ENCODE results near the gene NRN1.
"Not testable (repeated sequence)": the region's sequence is repeated elsewhere in the genome, so short reads cannot be mapped to it uniquely, and the experiment has no call there.

Gene NRN1

GRCh38 chr6:5976811-5977210, 29.9 kb downstream of the NRN1 start:
- Histone ChIP-seq H4K12ac (ENCODE audit: low read depth, low read length) (no peak overlapping the region), H3K27ac (ENCODE audit: low read depth, low read length) (no peak overlapping the region), H4K91ac (ENCODE audit: low read depth, low read length) (no peak overlapping the region), H2AFZ (ENCODE audit: insufficient read depth, low read length, poor library complexity) (no peak overlapping the region), H2BK12ac (ENCODE audit: low read length) (no peak overlapping the region), H3K9me3 (ENCODE audit: insufficient read depth, low read depth, low read length) (peaks cover 5% of the 10 kb centered on the region), H3K4me2 (ENCODE audit: low read length) (no peak overlapping the region), H3K79me2 (ENCODE audit: control insufficient read depth, insufficient read depth, low read length, poor library complexity) (no peaks in the 10 kb centered on the region), H3K14ac (ENCODE audit: low read length) (no peak overlapping the region), H3K23ac (ENCODE audit: low read length) (no peak overlapping the region), H3K9ac (ENCODE audit: low read length) (no peak overlapping the region), H2BK5ac (ENCODE audit: low read depth, low read length, poor library complexity) (no peak overlapping the region), H3K27me3 (ENCODE audit: insufficient read depth, low read length) (no peaks in the 10 kb centered on the region), H3K4me3 (ENCODE audit: low read depth, low read length) (no peak overlapping the region), H2BK120ac (ENCODE audit: insufficient read depth, low read length, poor library complexity) (no peak overlapping the region), H3K79me1 (ENCODE audit: low read length) (no peaks in the 10 kb centered on the region), H3K4ac (ENCODE audit: low read depth, low read length) (no peak overlapping the region), H3K4me1 (ENCODE audit: control insufficient read depth in 1 of 2, insufficient read depth in 2 of 2, low read length in 2 of 2) (no peaks in the 10 kb centered on the region), H2AK5ac (ENCODE audit: low read length) (no peak overlapping the region), H3K18ac (ENCODE audit: low read length) (no peak overlapping the region), H4K8ac (ENCODE audit: low read depth, low read length) (no peak overlapping the region), H3K36me3 (ENCODE audit: control insufficient read depth in 1 of 2, insufficient read depth in 2 of 2, low read length in 2 of 2) (no peaks in the 10 kb centered on the region)
- no CpG with 5 or more reads among the region's 3 CpGs for WGBS (ENCODE audit: extremely low coverage, insufficient coverage, insufficient read length)
- DNase-seq: no peak

GRCh38 chr6:5968817-5969734, 37.6 kb downstream of the NRN1 start:
- Histone ChIP-seq H3K36me3 (ENCODE audit: control insufficient read depth in 1 of 2, insufficient read depth in 2 of 2, low read length in 2 of 2) (no peaks in the 10 kb centered on the region), H3K79me2 (ENCODE audit: control insufficient read depth, insufficient read depth, low read length, poor library complexity) (no peaks in the 10 kb centered on the region), H3K23ac (ENCODE audit: low read length) (no peak overlapping the region), H2BK120ac (ENCODE audit: insufficient read depth, low read length, poor library complexity) (no peak overlapping the region), H3K27ac (ENCODE audit: low read depth, low read length) (no peak overlapping the region), H2AK5ac (ENCODE audit: low read length) (no peak overlapping the region), H4K8ac (ENCODE audit: low read depth, low read length) (no peak overlapping the region), H3K4me1 (ENCODE audit: control insufficient read depth in 1 of 2, insufficient read depth in 2 of 2, low read length in 2 of 2) (no peaks in the 10 kb centered on the region), H3K4me2 (ENCODE audit: low read length) (no peak overlapping the region), H4K91ac (ENCODE audit: low read depth, low read length) (no peak overlapping the region), H3K14ac (ENCODE audit: low read length) (no peak overlapping the region), H4K12ac (ENCODE audit: low read depth, low read length) (no peak overlapping the region), H2BK5ac (ENCODE audit: low read depth, low read length, poor library complexity) (no peak overlapping the region), H2AFZ (ENCODE audit: insufficient read depth, low read length, poor library complexity) (no peak overlapping the region), H3K18ac (ENCODE audit: low read length) (no peak overlapping the region), H3K27me3 (ENCODE audit: insufficient read depth, low read length) (no peaks in the 10 kb centered on the region), H2BK12ac (ENCODE audit: low read length) (no peak overlapping the region), H3K79me1 (ENCODE audit: low read length) (no peaks in the 10 kb centered on the region), H3K4ac (ENCODE audit: low read depth, low read length) (no peak overlapping the region), H3K9me3 (ENCODE audit: insufficient read depth, low read depth, low read length) (peaks cover 5% of the 10 kb centered on the region), H3K4me3 (ENCODE audit: low read depth, low read length) (no peak overlapping the region), H3K9ac (ENCODE audit: low read length) (no peak overlapping the region)
- no CpG with 5 or more reads among the region's 11 CpGs for WGBS (ENCODE audit: extremely low coverage, insufficient coverage, insufficient read length)
- no peak for DNase-seq

GRCh38 chr6:5968036-5968435, 38.7 kb downstream of the NRN1 start:
- WGBS (ENCODE audit: extremely low coverage, insufficient coverage, insufficient read length): no CpG with 5 or more reads among the region's 3 CpGs

GRCh38 chr6:5967594-5967993, 39.1 kb downstream of the NRN1 start:
- Histone ChIP-seq H3K9ac (ENCODE audit: low read length) (no peak overlapping the region), H3K27me3 (ENCODE audit: insufficient read depth, low read length) (no peaks in the 10 kb centered on the region), H2BK5ac (ENCODE audit: low read depth, low read length, poor library complexity) (no peak overlapping the region), H3K23ac (ENCODE audit: low read length) (no peak overlapping the region), H4K12ac (ENCODE audit: low read depth, low read length) (no peak overlapping the region), H3K4me1 (ENCODE audit: control insufficient read depth in 1 of 2, insufficient read depth in 2 of 2, low read length in 2 of 2) (no peaks in the 10 kb centered on the region), H2AFZ (ENCODE audit: insufficient read depth, low read length, poor library complexity) (no peak overlapping the region), H3K4ac (ENCODE audit: low read depth, low read length) (no peak overlapping the region), H3K14ac (ENCODE audit: low read length) (no peak overlapping the region), H2BK12ac (ENCODE audit: low read length) (no peak overlapping the region), H3K4me3 (ENCODE audit: low read depth, low read length) (no peak overlapping the region), H2AK5ac (ENCODE audit: low read length) (no peak overlapping the region), H3K27ac (ENCODE audit: low read depth, low read length) (no peak overlapping the region), H3K79me1 (ENCODE audit: low read length) (no peaks in the 10 kb centered on the region), H3K9me3 (ENCODE audit: insufficient read depth, low read depth, low read length) (no peaks in the 10 kb centered on the region), H2BK120ac (ENCODE audit: insufficient read depth, low read length, poor library complexity) (no peak overlapping the region), H3K4me2 (ENCODE audit: low read length) (no peak overlapping the region), H4K91ac (ENCODE audit: low read depth, low read length) (no peak overlapping the region), H3K36me3 (ENCODE audit: control insufficient read depth in 1 of 2, insufficient read depth in 2 of 2, low read length in 2 of 2) (no peaks in the 10 kb centered on the region), H4K8ac (ENCODE audit: low read depth, low read length) (no peak overlapping the region), H3K18ac (ENCODE audit: low read length) (no peak overlapping the region), H3K79me2 (ENCODE audit: control insufficient read depth, insufficient read depth, low read length, poor library complexity) (no peaks in the 10 kb centered on the region)
- DNase-seq: no peak
- no CpG with 5 or more reads among the region's 1 CpG for WGBS (ENCODE audit: extremely low coverage, insufficient coverage, insufficient read length)

More at GRCh38 chr6:5968036-5968435, 38.7 kb downstream of the NRN1 start:
- H3K18ac ChIP-seq (ENCODE audit: low read length); H3K4me2 ChIP-seq (ENCODE audit: low read length); H4K91ac ChIP-seq (ENCODE audit: low read depth, low read length); H3K79me2 ChIP-seq (ENCODE audit: control insufficient read depth, insufficient read depth, low read length, poor library complexity); H3K9me3 ChIP-seq (ENCODE audit: insufficient read depth, low read depth, low read length); DNase-seq; H3K9ac ChIP-seq (ENCODE audit: low read length); H4K12ac ChIP-seq (ENCODE audit: low read depth, low read length); H2BK120ac ChIP-seq (ENCODE audit: insufficient read depth, low read length, poor library complexity); H4K8ac ChIP-seq (ENCODE audit: low read depth, low read length); H2AFZ ChIP-seq (ENCODE audit: insufficient read depth, low read length, poor library complexity); H3K4me1 ChIP-seq (ENCODE audit: control insufficient read depth in 1 of 2, insufficient read depth in 2 of 2, low read length in 2 of 2); H3K4me3 ChIP-seq (ENCODE audit: low read depth, low read length); H3K14ac ChIP-seq (ENCODE audit: low read length); H2BK12ac ChIP-seq (ENCODE audit: low read length); H3K79me1 ChIP-seq (ENCODE audit: low read length); H3K27ac ChIP-seq (ENCODE audit: low read depth, low read length); H3K36me3 ChIP-seq (ENCODE audit: control insufficient read depth in 1 of 2, insufficient read depth in 2 of 2, low read length in 2 of 2); H3K4ac ChIP-seq (ENCODE audit: low read depth, low read length); H3K27me3 ChIP-seq (ENCODE audit: insufficient read depth, low read length); H3K23ac ChIP-seq (ENCODE audit: low read length); H2AK5ac ChIP-seq (ENCODE audit: low read length); H2BK5ac ChIP-seq (ENCODE audit: low read depth, low read length, poor library complexity): not testable (repeated sequence)
